Loucy (cell line): Measurements from ENCODE around the gene SEL1L3.

Experiments
- CTCF ChIP-seq: fragments of 200-600 bp; sonication (generic); conservative IDR thresholded peaks from 2 replicates; pipeline ENCODE4 v1.5.1; 2014; ENCODE audit warnings: mild to moderate bottlenecking, antibody characterized with exemption, low read length
- EZH2phosphoT487 ChIP-seq: fragments of 200-600 bp; IDR thresholded peaks from 2 replicates; pipeline ENCODE4 v1.6.1; 2018; ENCODE audit warnings: antibody characterized with exemption, mild to moderate bottlenecking, moderate library complexity, borderline replicate concordance

GRCh38 chr4:25779021-25779420, 83.8 kb downstream of the SEL1L3 start:
- TF ChIP-seq CTCF, result no peak
- TF ChIP-seq EZH2phosphoT487, result no peak
